Peyer's patch (tissue), 4 donors: ENCODE results near the gene SMAGP. TPM values are rescaled to one million over a fixed set of nuclear protein-coding genes. Genes with fewer than 3 reads are reported as not detected.

ENCODE experiments used
- DNase-seq, 3 donors: peaks; one replicate each; pipeline ENCODE4 v3.0.0-alpha.2; 2017 to 2019
- H3K27ac ChIP-seq, 4 donors: fragments of 200-600 bp; sonication (generic); one replicate each; pipeline ENCODE4 v1.5.1; 2016 to 2019
- H3K27me3 ChIP-seq, 2 donors: fragments of 200-600 bp; sonication (generic); one replicate each; pipeline ENCODE4 v1.5.1; 2019
- H3K36me3 ChIP-seq, 3 donors: fragments of 200-600 bp; sonication (generic); one replicate each; pipeline ENCODE4 v1.5.1; 2016 to 2019
- H3K4me1 ChIP-seq, 4 donors: fragments of 200-600 bp; sonication (generic); one replicate each; pipeline ENCODE4 v1.5.1; 2016 to 2019
- H3K4me3 ChIP-seq, 4 donors: fragments of 200-600 bp; sonication (generic); 1 replicate in 3 of 4; 2 replicates in 1 of 4; pipeline ENCODE4 v1.5.1; 2016 to 2019; ENCODE audit warnings: mild to moderate bottlenecking in 1 of 4
- H3K9me3 ChIP-seq, 4 donors: fragments of 200-600 bp; sonication (generic); one replicate each; pipeline ENCODE4 v1.5.1; 2016 to 2019; ENCODE audit warnings: mild to moderate bottlenecking in 1 of 4
- POLR2A ChIP-seq, 2 donors: fragments of 450-650 bp; IDR thresholded peaks; one replicate each; pipeline ENCODE4 v1.5.1; 2017; ENCODE audit warnings: antibody characterized with exemption in 2 of 2, mild to moderate bottlenecking in 2 of 2, moderate library complexity in 2 of 2
- total RNA-seq, 4 donors: library from RNA; depleted of rRNA; stranded (reverse); fragments of >200 nt; gene quantifications; one replicate each; pipeline ENCODE4 v1.1.0, GENCODE V29; 2016
- TF ChIP-seq, protein P1 (sequence below), 6 experiments: fragments of 450-650 bp in 4 of 6; fragments of 200-600 bp in 2 of 6; sonication (generic) in 1 of 6; IDR thresholded peaks; one replicate each; pipeline ENCODE4 v1.5.1; 2017 to 2019; ENCODE audit warnings: antibody characterized with exemption in 6 of 6, mild to moderate bottlenecking in 3 of 6, moderate library complexity in 1 of 6

SMAGP gene
- total RNA-seq, 4 donors from 2014 or later, result 23.1 to 42.9 (median 39.1) TPM

GRCh38 chr12:51196547-51196946 lies 73.7 kb downstream of the SMAGP start:
- Histone ChIP-seq H3K9me3 (no peaks in the 10 kb centered on the region), H3K36me3 (no peaks in the 10 kb centered on the region), H3K4me1 (no peaks in the 10 kb centered on the region), H3K4me3 (no peak overlapping the region), H3K27me3 (no peaks in the 10 kb centered on the region), H3K27ac (no peak overlapping the region)
- no peak for TF ChIP-seq POLR2A (IDR thresholded peaks at IDR 0.05)
- TF ChIP-seq, protein P1, sequence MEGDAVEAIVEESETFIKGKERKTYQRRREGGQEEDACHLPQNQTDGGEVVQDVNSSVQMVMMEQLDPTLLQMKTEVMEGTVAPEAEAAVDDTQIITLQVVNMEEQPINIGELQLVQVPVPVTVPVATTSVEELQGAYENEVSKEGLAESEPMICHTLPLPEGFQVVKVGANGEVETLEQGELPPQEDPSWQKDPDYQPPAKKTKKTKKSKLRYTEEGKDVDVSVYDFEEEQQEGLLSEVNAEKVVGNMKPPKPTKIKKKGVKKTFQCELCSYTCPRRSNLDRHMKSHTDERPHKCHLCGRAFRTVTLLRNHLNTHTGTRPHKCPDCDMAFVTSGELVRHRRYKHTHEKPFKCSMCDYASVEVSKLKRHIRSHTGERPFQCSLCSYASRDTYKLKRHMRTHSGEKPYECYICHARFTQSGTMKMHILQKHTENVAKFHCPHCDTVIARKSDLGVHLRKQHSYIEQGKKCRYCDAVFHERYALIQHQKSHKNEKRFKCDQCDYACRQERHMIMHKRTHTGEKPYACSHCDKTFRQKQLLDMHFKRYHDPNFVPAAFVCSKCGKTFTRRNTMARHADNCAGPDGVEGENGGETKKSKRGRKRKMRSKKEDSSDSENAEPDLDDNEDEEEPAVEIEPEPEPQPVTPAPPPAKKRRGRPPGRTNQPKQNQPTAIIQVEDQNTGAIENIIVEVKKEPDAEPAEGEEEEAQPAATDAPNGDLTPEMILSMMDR (IDR thresholded peaks at IDR 0.05), result no peak
- no peak for DNase-seq

DNA sequence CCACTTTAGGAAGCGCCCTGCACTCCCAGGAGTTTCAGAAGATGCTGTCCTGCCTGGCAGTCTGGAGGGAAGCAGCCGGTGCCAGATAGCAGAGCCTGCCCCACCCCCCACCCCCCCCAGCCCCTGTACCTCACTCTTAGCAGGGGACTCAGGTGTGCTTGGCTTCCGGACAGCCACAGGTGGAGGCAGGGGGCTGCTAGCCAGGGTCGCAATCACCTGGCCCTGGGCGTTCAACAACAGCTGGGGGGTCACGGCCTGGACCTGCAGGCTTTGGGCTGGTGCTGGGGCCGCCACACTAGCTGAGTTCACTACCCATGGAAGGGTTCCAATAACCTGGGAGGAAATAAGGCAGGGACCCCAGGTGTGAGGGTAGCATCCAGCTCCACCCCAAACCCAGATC lies 74.4 kb downstream of the SMAGP start:
- Histone ChIP-seq H3K9me3 (no peaks in the 10 kb centered on the region), H3K27me3 (no peaks in the 10 kb centered on the region), H3K4me3 (no peak overlapping the region), H3K27ac (no peak overlapping the region), H3K4me1 (no peaks in the 10 kb centered on the region), H3K36me3 (no peaks in the 10 kb centered on the region)
- no peak for DNase-seq
- TF ChIP-seq, protein P1 (IDR thresholded peaks at IDR 0.05), result no peak
- no peak for TF ChIP-seq POLR2A (IDR thresholded peaks at IDR 0.05)

Other genes with a start within 250 kb of the SMAGP start
- gene SLC11A2, start 244.0 kb downstream of the SMAGP start, total RNA-seq, result 10 to 100 TPM; 37.1 to 57.4 (median 50.0) TPM
- 100 to 1,000 TPM in 2 of 4 donors, 10 to 100 TPM in 2; 55.3 to 155 (median 91.4) TPM for gene LETMD1, start 222.1 kb downstream of the SMAGP start, total RNA-seq
- 10 to 100 TPM; 17.8 to 23.1 (median 21.1) TPM for gene CSRNP2, start 186.8 kb downstream of the SMAGP start, total RNA-seq
- 10 to 100 TPM; 14.9 to 35.5 (median 19.4) TPM for gene TFCP2, start 97.3 kb downstream of the SMAGP start, total RNA-seq
- gene POU6F1, start 52.4 kb downstream of the SMAGP start, total RNA-seq, result 10 to 100 TPM in 1 of 4 donors, 1 to 10 TPM in 3; 1.4 to 19.8 (median 6.6) TPM
- gene DAZAP2, start 31.6 kb downstream of the SMAGP start, total RNA-seq, result 100 to 1,000 TPM; 220 to 372 (median 284) TPM
- gene BIN2, start 53.8 kb upstream of the SMAGP start, total RNA-seq, result 10 to 100 TPM in 1 of 4 donors, 1 to 10 TPM in 3; 2.3 to 38.0 (median 5.6) TPM
- gene CELA1, start 76.3 kb upstream of the SMAGP start, total RNA-seq, result not detected
- gene GALNT6, start 121.0 kb upstream of the SMAGP start, total RNA-seq, result 10 to 100 TPM; 31.4 to 82.0 (median 54.9) TPM
- 10 to 100 TPM in 1 of 4 donors, 1 to 10 TPM in 3; 1.9 to 49.5 (median 7.1) TPM for gene SLC4A8, start 154.4 kb upstream of the SMAGP start, total RNA-seq